ENCODE results near the gene ZNF223. TPM values are rescaled to one million over a fixed set of nuclear protein-coding genes. Genes with fewer than 3 reads are reported as not detected.
A peak's percentile ranks its signal among the peaks of the same experiment; 100 is the strongest.

The ZNF223 gene
- total RNA-seq, 1 experiment from 2014 or later = 9.9 TPM

DNA sequence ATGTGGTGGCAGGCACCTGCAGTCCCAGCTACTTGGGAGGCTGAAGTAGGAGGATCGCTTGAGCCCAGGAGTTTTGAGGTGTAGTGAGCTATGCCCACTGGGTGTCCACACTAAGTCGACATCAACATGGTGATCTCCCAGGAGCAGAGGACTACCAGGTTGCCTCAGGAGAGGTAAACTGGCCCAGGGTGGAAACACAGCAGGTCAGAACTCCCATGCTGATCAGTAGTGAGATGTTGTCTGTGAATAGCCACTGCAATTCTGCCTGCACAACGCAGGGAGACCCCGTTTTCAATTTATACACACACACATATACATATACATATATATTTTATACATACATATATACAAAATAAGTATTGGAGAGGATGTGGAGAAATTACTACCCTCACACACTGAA, 40.3 kb downstream of the ZNF223 start:
- H3K9me3 Mint-ChIP-seq (ENCODE audit: unreplicated experiment) = no peaks in the 10 kb centered on the region
- Histone ChIP-seq H3K4me3 (ENCODE audit: low read depth, low read length) (no peak overlapping the region), H3K9me3 (no peaks in the 10 kb centered on the region), H3K27me3 (replicated peaks; ENCODE audit: control insufficient read depth, insufficient read depth, low read length) (no peaks in the 10 kb centered on the region), H3K4me1 (no peaks in the 10 kb centered on the region), H3K36me3 (ENCODE audit: control insufficient read depth, insufficient read depth, low read length) (no peaks in the 10 kb centered on the region)
- no peak for DNase-seq
- H3K4me3 Mint-ChIP-seq (ENCODE audit: unreplicated experiment) = no peak overlapping the region
- no peaks in the 10 kb centered on the region for H3K27me3 Mint-ChIP-seq (ENCODE audit: insufficient read depth, unreplicated experiment)
- CTCF ChIA-PET = no interaction called here
- POLR2A ChIA-PET = no interaction called here
- peaks cover 6% of the 10 kb centered on the region for H3K36me3 Mint-ChIP-seq (ENCODE audit: insufficient read depth, unreplicated experiment)
- no peak overlapping the region for H3K27ac Mint-ChIP-seq (ENCODE audit: unreplicated experiment)
- intact Hi-C loops (cut with micrococcal nuclease; ENCODE audit: unreplicated experiment) = loop anchor here (5.0 kb wide), 1 partner anchor 115 kb away; no protein-coding TSS in a partner anchor
- TF ChIP-seq, protein P1, sequence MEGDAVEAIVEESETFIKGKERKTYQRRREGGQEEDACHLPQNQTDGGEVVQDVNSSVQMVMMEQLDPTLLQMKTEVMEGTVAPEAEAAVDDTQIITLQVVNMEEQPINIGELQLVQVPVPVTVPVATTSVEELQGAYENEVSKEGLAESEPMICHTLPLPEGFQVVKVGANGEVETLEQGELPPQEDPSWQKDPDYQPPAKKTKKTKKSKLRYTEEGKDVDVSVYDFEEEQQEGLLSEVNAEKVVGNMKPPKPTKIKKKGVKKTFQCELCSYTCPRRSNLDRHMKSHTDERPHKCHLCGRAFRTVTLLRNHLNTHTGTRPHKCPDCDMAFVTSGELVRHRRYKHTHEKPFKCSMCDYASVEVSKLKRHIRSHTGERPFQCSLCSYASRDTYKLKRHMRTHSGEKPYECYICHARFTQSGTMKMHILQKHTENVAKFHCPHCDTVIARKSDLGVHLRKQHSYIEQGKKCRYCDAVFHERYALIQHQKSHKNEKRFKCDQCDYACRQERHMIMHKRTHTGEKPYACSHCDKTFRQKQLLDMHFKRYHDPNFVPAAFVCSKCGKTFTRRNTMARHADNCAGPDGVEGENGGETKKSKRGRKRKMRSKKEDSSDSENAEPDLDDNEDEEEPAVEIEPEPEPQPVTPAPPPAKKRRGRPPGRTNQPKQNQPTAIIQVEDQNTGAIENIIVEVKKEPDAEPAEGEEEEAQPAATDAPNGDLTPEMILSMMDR (IDR thresholded peaks at IDR 0.05; ENCODE audit: insufficient read depth in 1 of 2, low read depth in 1 of 2, low read length in 1 of 2, severe bottlenecking in 1 of 2, unreplicated experiment in 1 of 2) = no peak
- BruUV-seq (replicated peaks) = no TSS peak
- no peaks in the 10 kb centered on the region for H3K4me1 Mint-ChIP-seq (ENCODE audit: low read depth, unreplicated experiment)

DNA sequence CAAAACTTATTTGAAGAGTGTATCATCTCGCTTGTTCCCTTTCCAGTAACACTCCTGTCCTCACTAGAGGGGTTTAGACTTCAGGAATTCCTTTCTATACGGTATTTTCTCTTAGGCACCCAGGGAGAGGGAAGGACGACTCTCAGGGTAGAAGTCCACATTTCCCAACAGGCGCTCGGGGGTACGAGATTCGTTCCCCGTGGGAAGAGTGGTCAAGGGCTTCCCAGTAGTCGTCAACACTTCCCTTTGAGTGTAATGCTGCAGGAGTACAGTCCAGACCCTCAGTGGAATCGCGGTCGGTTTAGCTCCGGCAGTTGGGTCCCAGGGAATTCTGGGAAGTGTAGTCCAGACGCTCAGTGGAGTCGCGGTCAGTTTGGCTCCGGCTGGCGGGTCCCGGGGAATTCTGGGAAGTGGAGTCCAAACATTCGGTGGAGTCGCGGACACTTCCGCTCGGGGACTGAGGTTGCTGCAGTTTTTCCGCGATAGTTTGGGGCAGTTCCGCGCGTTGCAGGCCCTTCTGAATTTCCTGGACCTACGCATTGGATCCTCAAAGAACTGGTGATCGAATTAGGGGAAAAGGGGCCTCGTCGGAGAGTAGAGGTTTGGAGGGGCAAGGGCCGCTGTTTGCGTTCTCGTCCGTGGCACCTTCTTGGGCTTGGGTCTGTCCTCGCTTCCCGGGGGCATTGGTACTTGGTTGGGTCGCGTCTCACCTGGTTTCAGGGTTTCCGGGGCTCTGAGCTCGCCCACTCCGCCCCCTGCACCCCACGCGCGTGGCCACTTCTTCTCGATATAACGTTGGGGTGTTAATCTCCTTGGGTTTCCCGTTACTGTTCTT, 42.3 kb downstream of the ZNF223 start, which contains the start of gene ZNF224:
ZNF224 (plus strand) TSS at position 431 of the 835 bp plus-strand sequence. CDS start 3,513 bp downstream, outside the sequence.
- ChIA-PET POLR2A (interaction anchor here (0.6 to 1.7 kb wide), 4 partner anchors 43 to 344 kb away, joined by 3 to 7 read pairs (median 4); partner anchors contain the start of genes ZNF226 and ZNF45), CTCF (interaction anchor here (1.1 kb wide), 1 partner anchor 43 kb away, joined by 3 read pairs; no protein-coding TSS in a partner anchor)
- H3K27me3 ChIP-seq (replicated peaks; ENCODE audit: control insufficient read depth, insufficient read depth, low read length) = no peaks in the 10 kb centered on the region
- TF ChIP-seq, protein P1 (IDR thresholded peaks at IDR 0.05; ENCODE audit: insufficient read depth in 1 of 2, low read depth in 1 of 2, low read length in 1 of 2, severe bottlenecking in 1 of 2, unreplicated experiment in 1 of 2) = no peak
- no peaks in the 10 kb centered on the region for H3K4me1 ChIP-seq
- peak; percentile 92 to 94 for DNase-seq
- intact Hi-C loops (cut with micrococcal nuclease; ENCODE audit: unreplicated experiment) = loop anchor here (1.0 to 5.0 kb wide), 8 partner anchors 19 to 143 kb away; partner anchors contain the start of genes ZNF221, ZNF222, ZNF225 and ZNF226
- Mint-ChIP-seq H3K4me1 (ENCODE audit: low read depth, unreplicated experiment) (no peaks in the 10 kb centered on the region), H3K4me3 (ENCODE audit: unreplicated experiment) (peak within 1 kb of the TSS; percentile 92), H3K36me3 (ENCODE audit: insufficient read depth, unreplicated experiment) (peaks cover 20% of the 10 kb centered on the region), H3K27ac (ENCODE audit: unreplicated experiment) (peak within 1 kb of the TSS; percentile 90), H3K9me3 (ENCODE audit: unreplicated experiment) (no peaks in the 10 kb centered on the region), H3K27me3 (ENCODE audit: insufficient read depth, unreplicated experiment) (no peaks in the 10 kb centered on the region)
- no peaks in the 10 kb centered on the region for H3K9me3 ChIP-seq
- no TSS peak for BruUV-seq (replicated peaks)
- H3K4me3 ChIP-seq (ENCODE audit: low read depth, low read length) = peak within 1 kb of the TSS; percentile 74
- no peaks in the 10 kb centered on the region for H3K36me3 ChIP-seq (ENCODE audit: control insufficient read depth, insufficient read depth, low read length)

DNA sequence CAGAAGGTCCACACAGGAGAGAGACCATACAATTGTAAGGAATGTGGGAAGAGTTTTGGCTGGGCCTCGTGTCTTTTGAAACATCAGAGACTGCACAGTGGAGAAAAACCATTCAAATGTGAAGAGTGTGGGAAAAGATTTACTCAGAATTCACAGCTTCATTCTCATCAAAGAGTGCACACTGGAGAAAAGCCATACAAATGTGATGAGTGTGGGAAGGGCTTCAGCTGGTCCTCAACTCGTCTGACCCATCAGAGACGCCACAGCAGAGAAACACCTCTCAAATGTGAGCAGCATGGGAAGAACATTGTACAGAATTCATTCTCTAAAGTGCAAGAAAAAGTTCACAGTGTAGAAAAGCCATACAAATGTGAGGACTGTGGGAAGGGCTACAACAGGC, 55.9 kb downstream of the ZNF223 start:
- H3K4me1 Mint-ChIP-seq (ENCODE audit: low read depth, unreplicated experiment) = peaks cover 7% of the 10 kb centered on the region
- H3K27me3 Mint-ChIP-seq (ENCODE audit: insufficient read depth, unreplicated experiment) = no peaks in the 10 kb centered on the region
- POLR2A ChIA-PET = no interaction called here
- H3K9me3 Mint-ChIP-seq (ENCODE audit: unreplicated experiment) = peaks cover 23% of the 10 kb centered on the region
- BruUV-seq (replicated peaks) = no TSS peak
- peaks cover 8% of the 10 kb centered on the region for H3K36me3 ChIP-seq (ENCODE audit: control insufficient read depth, insufficient read depth, low read length)
- no peak overlapping the region for H3K4me3 Mint-ChIP-seq (ENCODE audit: unreplicated experiment)
- H3K4me1 ChIP-seq = no peaks in the 10 kb centered on the region
- H3K27ac Mint-ChIP-seq (ENCODE audit: unreplicated experiment) = no peak overlapping the region
- H3K9me3 ChIP-seq = no peaks in the 10 kb centered on the region
- DNase-seq = no peak
- H3K27me3 ChIP-seq (replicated peaks; ENCODE audit: control insufficient read depth, insufficient read depth, low read length) = no peaks in the 10 kb centered on the region
- CTCF ChIA-PET = no interaction called here
- TF ChIP-seq, protein P1 (IDR thresholded peaks at IDR 0.05; ENCODE audit: insufficient read depth in 1 of 2, low read depth in 1 of 2, low read length in 1 of 2, severe bottlenecking in 1 of 2, unreplicated experiment in 1 of 2) = no peak
- intact Hi-C loops (cut with micrococcal nuclease; ENCODE audit: unreplicated experiment) = no loop called here
- peaks cover 37% of the 10 kb centered on the region for H3K36me3 Mint-ChIP-seq (ENCODE audit: insufficient read depth, unreplicated experiment)
- H3K4me3 ChIP-seq (ENCODE audit: low read depth, low read length) = no peak overlapping the region

Measured in Caco-2 (cell line).